NCI-H82 treated with DMSO at 0.1 percent for 48 hours (cell line): Measurements from ENCODE around the gene GGTLC3.
"Not testable (repeated sequence)": the region's sequence is repeated elsewhere in the genome, so short reads cannot be mapped to it uniquely, and the experiment has no call there.

Experiments
- DNase-seq: peaks from one replicate; lab custom pipeline; 2025; ENCODE audit not compliant: unreplicated experiment; lab: John Stamatoyannopoulos, UW

GGTLC3 gene

DNA sequence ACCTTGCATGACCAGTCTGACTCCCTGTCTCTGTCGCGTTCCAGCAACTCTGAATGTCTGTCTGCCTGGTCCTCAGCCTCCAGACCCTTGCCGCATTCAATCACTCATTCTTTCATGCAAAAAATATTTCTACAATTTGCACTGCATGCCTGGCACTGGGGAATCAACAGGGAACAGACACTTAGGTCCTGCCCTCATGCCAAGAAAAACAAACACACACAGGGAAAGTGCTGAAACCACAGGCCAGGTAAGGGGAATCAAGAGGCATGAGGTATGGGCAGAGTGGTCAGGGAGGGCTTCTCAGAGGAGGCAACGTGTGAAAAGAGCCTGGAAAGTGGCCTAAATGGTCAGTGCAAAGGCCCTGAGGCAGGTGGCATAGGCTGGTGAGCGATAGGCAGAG, at the start of gene GGTLC3:
TSS of gene GGTLC3 (minus strand) at position 101 of the 400 bp plus-strand sequence. CDS start 264 bp downstream, outside the sequence.
- DNase-seq: not testable (repeated sequence)

DNA sequence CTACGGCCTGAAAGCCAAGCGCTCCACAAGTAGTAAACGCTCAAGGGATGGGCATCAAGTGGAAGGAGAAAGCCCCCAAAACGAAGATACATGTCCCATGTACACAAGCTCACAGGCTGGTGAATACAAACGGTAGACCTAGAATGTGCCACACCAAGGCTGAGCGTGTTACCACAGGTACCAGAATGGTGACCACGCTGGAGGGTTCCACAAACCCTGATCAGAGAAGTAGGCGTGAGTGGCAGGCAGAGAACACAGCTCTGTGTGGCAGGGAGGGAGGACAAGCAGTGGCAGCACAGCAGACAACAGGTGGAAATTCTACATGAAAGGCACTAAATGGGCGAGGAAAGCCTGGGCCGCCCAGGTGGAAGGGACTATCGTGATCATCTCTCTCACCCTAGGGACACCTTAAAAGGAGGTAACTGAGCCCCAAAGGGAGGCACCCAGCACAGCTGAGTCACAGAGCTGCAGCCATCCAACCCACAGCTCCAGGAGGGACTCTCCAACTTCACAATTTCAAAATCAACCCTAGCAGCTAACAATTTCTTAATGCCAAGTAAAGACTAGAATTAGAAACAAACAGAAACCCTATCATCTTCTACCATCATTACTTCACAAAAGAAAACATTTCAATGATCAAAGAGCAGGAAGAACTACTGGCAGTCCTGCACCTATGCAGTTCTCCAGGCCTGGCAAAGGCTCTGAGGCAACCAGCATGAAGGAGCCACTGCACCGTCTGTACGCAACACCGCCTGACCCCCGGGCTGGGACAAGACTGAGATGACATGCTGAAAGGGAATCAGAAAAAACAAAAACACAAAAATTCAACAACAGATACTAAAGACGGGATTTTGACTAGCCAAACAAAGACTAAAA, 42.4 kb upstream of the GGTLC3 start:
- not testable (repeated sequence) for DNase-seq

DNA sequence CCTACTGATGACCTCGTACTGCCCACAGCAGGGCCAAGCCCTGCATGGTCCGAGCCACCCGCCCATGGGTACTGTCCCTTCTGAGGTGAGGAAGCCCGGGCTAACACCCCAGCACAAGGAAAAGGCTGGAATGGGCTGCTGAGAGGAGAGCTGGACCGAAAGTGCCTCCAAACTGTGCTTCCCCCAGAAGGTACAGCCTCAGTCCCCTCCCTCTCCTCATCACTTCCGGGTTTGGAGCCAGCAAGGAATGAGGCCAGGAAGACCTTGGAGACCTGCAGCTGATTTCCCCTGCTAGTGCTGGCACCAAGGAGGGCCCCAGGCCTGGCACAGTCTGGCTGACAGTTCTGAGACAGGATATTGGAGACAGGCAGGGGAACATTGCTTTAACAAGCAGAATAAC, 41.0 kb upstream of the GGTLC3 start:
- DNase-seq: not testable (repeated sequence)

DNA sequence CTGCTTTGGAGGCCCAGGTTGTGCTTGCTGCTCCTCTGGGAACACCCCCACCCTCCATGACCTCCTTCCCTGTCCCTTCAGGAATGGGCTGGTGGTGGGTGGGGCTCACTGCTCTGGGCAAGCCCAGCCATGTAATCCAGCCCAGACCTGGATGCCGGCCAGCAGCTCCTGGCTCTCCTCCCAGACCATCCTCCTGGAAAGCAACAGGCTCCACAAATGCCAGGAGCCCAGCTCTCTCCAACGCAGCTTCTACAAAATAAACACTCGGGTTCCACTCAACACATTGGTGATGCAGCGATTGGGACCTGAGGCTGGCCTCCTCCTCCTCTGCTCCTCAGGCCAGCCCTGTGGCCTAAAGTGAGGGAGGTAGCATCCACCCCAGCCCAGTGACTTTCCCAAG, 40.6 kb upstream of the GGTLC3 start:
- DNase-seq: not testable (repeated sequence)

DNA sequence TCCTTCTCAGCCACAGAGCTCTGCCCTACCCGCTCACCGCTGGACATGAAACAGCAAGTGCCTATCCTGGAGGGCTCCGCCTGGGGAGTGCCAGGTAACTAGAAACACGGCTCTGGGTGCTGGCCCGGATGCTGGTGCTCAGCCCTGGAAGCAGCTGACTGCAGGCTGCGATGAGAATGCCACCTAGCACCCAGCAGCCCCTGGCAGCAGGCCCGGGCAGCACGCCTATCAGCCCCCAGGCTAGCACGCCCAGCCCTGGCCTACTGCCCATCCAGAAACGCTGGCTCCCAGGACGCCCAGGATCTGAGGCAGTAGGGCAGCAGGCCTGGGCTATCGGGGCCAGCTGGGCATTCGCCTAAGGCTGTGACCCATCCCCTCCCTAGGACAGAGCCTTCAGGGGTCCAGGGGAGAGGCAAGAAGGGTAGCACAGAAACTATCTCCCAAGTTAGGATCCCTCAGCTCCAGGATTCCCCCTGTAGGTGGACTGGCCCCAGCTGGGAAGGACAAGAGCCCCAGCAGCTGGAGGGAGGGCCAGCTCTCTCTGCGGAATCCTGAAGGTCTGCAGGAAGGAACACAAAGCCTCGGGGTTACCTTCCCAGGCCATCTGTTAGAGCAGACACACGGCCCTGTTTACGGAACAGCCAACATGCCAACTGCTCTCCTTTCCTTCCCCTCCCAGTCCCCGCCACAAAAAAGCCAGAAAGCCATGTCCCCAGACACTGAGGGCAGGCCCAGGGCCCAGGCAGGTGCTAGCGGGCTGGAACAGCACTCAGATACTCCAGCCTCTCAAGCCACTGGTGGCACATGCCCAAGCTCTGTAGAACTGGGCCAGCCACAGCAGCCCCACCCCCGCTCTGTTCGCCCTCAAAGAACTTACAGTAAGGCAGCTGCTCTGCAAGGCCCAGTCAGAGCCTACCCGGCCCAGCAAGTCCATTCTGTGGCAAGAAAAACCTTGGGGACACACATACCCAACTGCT, 36.6 kb upstream of the GGTLC3 start:
- DNase-seq: not testable (repeated sequence)

DNA sequence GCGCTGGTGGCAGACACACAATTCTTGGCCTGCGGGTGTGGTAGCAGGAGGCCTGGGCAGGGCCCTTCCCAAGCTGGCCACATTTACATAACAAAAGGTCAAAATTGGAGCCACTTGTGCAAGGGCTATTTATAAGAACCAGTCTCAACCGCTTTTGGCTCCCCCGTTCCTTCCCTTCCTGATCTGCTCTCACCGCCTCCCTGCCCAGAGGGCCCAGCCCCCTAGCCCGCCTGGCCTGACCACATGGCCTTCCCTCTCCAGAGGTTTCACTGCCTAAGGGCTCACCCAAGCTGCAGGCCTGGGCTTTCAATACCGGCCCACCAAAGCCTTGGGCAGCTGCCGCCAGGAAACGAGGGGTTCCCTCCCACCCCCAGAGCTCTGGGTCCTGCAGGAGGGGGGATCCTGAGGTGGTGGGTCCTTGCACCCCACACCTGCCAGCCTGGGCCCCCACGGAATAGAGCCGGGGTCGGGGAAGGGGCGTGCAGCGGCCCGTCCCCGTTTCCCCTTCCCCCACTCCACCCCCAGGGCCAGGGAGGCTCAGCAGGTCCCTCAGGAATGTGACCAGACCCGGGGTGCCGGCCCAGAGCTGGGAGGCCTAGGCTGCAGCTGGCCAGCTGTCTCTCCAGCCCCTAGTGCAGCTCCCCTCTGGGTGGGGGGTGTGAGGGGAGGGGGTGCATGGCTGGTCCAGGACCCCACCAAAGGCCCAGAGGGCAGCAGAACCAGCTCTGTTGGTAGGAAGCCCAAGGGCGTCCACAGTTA, 35.1 kb upstream of the GGTLC3 start:
- not testable (repeated sequence) for DNase-seq

DNA sequence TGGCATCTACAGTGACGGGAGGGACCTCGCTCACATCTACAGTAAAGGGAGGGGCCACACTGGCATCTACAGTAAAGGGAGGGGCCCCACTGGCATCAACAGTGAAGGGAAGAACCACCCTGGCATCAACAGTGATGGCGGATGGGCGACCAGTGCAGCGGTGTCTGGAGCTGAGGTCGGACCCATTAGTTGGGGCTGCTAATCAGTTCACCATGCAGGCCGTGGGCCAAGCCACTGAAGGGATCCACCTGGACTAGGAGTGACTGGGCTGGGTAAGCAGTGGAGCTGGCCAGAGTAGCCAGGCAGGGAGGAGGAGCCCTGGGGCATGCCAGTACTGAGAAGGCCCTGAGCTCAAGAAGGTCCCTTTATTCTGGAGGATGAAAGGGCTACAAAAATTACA, 33.1 kb upstream of the GGTLC3 start:
- not testable (repeated sequence) for DNase-seq

DNA sequence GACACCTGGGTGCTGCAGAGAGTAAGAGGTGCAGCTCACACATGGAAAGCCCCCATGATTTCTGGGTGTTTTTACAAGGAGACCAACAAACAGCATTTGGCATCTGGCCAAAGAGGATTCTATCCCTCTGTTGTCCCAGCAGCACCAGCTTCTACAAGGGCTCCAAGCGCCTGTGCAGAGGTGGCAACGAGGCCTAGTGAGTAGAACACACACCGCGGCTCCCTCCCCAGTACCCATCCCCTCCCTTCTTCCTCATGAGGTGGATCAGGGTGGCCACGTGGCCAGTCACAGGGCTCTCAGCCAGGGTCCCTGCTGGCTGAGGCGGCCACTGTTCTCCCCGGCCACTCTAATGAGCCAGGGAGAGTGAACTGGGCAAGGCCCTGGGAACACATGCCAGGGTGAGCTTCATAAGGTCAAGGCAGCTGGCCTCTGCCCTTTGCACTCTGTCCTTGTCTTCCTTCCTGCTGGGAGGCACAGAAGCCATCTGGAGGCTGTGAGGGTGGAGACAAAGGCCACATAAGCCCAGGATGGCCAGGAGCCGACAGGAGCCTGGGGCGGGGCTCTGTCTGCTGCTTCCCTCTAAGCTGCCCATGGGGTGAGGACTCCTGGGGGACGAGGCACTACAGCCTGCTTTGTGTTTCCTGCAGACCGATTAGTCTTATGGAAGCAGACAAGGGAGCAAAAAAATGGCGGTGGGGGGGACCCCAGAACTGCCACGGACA, 31.7 kb upstream of the GGTLC3 start:
- not testable (repeated sequence) for DNase-seq

DNA sequence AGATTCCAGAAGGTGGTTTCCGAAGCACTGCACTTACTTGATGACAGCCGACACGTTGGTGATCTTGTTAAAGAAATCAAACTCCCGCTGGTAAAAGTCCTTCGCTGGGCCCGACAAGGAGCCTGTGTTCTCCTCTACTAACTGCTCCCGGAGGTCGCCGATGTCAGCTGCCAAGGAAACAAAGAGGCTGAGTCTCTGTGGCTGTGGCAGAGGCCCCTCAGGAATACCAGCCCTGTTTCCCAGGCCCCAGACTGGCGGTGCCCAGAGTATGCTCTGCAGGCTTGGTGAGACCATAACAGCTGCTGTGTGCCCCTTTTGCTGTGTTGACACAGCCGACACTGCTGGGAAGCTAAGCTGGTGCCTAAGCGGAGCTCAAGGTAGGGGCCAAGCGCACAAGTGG, 26.7 kb upstream of the GGTLC3 start:
- not testable (repeated sequence) for DNase-seq

DNA sequence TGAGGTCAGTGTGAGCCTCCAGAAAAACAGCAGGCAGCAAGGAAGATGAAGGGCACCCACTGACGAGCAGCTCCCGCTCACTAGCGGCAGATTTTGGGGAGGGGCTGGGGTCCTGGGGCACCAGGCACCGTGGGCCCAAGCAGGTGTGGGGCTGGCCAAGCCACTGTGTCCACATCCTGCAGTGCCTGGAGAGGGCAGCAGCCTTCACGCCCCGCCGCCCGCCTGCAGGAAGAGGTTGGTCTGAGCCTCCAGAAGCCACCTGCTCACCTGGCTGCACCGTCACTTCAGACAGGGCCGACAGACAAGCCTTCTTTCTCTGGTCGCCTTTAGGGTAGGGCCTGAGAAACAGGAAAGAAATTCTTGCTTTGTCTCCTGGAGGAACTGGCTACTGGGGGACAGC, 25.4 kb upstream of the GGTLC3 start:
- DNase-seq: not testable (repeated sequence)

DNA sequence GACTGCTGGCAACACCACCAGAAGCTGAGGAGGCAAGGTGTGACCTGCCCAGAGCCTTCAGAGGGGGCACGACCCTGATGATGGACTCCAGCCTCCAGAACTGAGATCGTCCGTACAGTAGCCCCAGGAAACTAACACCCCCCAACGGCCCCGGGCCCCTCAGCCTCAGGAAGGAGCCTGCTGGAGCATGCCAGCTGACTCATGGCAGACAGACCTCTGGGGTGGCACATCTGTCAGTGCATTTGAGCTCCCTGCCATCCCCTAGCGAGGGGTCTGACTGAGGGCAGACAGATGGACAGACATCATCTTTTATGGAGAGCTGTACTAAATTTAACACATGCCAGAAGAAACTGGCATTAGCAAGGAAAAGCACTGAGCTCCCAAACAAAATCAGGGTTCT, 22.0 kb upstream of the GGTLC3 start:
- not testable (repeated sequence) for DNase-seq

DNA sequence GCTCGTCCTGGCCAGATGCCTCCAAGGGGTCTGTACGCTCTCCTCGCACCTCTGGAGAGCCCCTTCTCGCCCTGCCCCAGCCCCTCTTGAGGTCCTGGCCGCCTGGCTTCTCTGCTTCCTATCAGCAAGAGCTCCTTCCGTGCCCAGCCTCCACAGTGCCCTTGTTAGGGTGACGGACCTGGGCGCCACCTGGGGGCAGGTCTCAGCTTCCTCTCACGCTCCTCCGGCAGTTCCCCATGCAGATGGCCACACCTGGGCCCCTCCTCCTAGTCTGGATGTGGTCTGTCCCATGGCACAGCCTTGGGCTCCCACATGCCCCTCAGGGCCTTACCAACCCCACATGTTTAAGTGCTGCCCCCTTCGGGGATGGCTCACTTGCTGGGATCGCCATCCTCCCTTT, 16.4 kb upstream of the GGTLC3 start:
- not testable (repeated sequence) for DNase-seq

DNA sequence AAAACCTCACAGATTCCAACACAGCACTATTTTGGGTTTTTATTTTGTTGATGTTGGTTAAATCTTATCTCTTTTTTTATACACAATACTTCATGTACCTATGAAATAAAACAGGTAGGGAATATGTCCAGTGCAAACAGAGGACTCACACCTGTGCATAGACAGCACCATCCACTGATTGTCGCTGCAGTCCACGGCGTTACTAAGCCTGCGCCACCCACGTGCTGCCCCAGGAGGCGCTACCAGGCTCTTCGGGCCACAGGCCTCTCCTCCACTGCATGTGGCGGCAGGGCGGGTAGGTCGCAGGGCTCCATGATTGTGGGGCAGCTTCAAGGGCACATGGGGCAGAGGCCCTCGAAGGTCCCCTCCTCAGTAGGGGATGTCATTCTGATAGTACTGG, 15.7 kb upstream of the GGTLC3 start:
- not testable (repeated sequence) for DNase-seq

DNA sequence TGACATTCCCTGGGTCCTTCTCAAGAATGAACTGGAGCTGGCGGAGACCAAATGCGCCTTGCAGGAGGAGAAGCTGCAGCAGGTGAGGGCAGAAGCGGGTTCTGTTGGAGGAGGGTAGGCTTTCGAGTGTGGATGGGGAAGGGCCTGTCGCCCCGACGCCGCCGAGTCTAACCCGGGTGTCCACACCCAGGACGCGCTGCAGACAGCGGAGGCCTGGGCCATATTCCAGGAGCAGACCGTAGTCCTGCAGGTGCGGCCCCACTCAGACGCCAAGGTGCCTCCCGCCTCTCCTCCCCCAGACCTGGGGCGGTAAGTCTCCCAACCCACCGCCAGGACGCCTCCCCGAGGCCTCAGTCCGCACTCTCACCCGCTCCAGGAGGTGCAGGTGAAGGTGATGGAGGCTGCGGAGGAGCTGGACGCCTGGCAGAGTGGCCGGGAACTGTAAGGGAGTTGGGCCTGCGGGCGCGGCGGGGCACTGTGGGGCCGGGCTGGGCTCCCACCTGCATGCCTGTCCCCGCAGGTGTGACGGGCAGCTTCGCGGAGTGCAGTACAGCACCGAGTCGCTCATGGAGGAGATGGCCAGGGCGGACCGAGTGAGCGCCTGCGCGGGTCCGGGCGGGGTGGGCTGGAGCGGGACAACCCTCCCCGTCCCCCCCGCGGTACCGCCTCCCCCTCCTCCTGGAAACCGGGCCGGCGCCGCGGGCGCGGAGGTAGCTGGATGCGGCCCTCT, 11.6 kb upstream of the GGTLC3 start:
- not testable (repeated sequence) for DNase-seq

DNA sequence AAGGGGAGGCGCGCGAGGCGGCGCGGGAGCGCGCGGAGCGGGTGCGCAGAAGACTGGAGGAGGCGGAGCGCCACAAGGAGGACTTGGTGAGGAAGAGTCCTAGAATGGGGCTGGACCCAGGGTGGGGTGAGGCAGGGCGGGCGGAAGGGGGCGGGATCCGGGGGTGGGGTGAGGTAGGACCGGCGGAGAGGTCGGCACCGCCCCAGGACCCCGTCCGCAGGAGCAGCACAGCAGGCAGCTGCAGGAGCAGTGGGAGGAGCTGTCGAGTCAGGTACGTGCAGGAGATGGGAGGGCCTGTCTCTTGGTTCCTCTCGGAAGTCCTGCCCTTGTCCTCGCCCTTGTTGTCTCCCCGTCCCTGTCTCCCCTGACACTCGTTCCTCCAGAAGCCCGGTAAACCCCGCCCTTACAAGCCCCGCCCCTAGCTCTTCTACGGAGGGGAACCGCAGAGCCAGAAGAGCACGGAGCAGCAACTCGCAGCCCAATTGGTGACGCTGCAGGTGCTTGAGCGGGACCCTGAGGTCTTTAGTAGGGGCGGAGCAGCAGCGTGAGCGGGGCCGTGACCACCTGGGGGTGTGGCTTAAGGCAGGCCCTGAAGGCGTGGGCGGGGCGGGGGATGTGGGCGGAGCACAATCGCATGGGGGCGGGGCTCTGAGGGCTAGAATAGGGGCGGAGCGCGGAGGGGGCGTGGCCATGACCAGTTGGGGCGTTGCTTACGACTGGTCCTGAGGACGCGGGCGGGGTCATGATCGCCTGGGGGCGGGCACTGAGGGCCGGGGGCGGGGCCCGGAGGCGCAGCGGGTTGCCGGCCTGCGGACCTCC, 10.8 kb upstream of the GGTLC3 start:
- DNase-seq: not testable (repeated sequence)

DNA sequence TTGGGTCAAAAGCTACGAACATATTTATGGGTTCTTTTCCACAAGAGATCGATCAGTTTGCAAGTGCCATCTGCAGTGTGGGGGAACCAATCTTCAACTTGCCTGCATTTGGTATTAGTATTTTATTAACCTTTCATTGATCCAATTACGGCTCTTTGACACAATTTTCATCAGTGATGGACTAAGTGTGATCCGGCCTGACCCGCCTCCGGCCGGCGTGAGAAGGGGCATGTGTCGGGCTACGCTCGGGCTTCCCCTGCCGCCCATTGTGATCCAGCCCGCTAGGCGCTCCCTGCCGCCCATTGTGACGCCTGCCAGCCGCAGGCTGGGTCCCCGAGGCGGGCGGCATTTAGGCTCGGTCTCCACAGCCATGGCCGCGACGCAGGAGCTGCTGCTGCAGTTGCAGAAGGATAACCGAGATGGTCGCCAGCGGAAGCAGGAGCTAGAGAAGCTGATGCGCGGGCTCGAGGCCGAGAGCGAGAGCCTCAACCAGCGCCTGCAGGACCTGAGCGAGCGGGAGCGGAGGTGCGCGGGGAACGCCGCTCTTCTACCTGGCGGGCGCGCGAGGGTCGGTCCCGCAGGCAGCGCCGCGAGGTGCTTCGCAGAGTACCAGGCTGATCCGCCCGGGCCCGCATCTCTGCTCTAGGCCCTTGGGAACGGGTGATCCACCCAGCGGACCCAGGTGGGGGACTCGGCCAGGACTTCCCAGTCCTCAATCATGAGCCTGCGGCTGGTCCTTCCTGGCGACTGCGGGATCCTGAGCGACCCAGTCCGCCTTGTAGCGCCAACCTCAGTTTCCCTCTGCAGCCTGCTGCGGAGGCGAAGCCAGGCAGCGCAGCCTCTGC, 10.0 kb upstream of the GGTLC3 start, which contains the start of gene TMEM191B:
TSS of gene TMEM191B (plus strand) at position 51 of the 845 bp plus-strand sequence. CDS start at position 230, 179 bp downstream.
- DNase-seq: not testable (repeated sequence)

DNA sequence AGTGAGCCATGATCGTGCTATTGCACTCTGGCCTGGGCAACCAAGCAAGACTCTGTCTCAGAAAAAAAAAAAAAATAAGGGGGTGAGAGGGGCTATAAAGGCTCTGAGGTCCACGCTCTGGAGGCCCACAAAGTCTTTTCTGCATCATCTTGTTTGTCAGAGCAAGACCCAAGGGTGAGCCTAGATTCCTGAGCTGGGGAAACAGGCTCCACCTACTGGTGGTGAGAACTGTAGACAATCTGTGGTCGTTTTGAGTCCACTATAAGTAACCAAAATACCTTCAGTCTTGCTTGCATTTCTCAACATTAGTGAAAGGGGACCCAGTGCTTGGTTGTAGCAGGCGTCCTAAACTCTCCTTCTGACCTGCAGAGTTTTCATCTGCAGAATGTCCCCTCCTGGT, 5.4 kb upstream of the GGTLC3 start:
- DNase-seq: not testable (repeated sequence)
